Measurements from ENCODE around the gene PRKCA. TPM values are rescaled to one million over a fixed set of nuclear protein-coding genes. Genes with fewer than 3 reads are reported as not detected.

PRKCA gene
- total and polyA plus RNA-seq, 2 donors (not counting 3 experiments of a cell fraction or from before 2014, with no cell fraction given), result 7.5 to 34.2 TPM

GRCh38 chr17:66769911-66770310 is 467.5 kb downstream of the PRKCA start:
- TF ChIP-seq POLR2AphosphoS5 (IDR thresholded peaks at IDR 0.05; ENCODE audit: insufficient read depth, low read depth, low read length) (no peak), EZH2 (IDR thresholded peaks at IDR 0.05; ENCODE audit: borderline replicate concordance, low read depth, low read length, severe bottlenecking) (no peak), FOS (IDR thresholded peaks at IDR 0.05; ENCODE audit: borderline replicate concordance, insufficient read depth, low read length) (no peak), MAX (IDR thresholded peaks at IDR 0.05; ENCODE audit: insufficient read depth, insufficient read length) (no peak), POLR2A (IDR thresholded peaks at IDR 0.05; ENCODE audit: low read depth, low read length) (no peak), GATA2 (IDR thresholded peaks at IDR 0.05; ENCODE audit: insufficient read depth, insufficient read length, low read depth, low read length) (no peak), MYC (IDR thresholded peaks at IDR 0.05; ENCODE audit: low read depth, low read length) (no peak), JUN (IDR thresholded peaks at IDR 0.05; ENCODE audit: borderline replicate concordance, insufficient read depth, insufficient read length, low read depth) (no peak), CTCF (IDR thresholded peaks at IDR 0.05; ENCODE audit: extremely low read depth in 1 of 2, insufficient read depth in 1 of 2, low read depth in 1 of 2, low read length in 2 of 2) (no peak)
- no peaks in the 10 kb centered on the region for H3K79me2 ChIP-seq (ENCODE audit: control insufficient read depth, insufficient read depth, low read length)
- H3K9me3 ChIP-seq (replicated peaks; ENCODE audit: control insufficient read depth, insufficient read depth, low read length), result no peaks in the 10 kb centered on the region
- FAIRE-seq (no peak), DNase-seq (ENCODE audit: low read depth, low spot score) (no peak)
- no peak overlapping the region for H3K27ac ChIP-seq (ENCODE audit: insufficient read depth, low read depth, low read length)
- H4K20me1 ChIP-seq (replicated peaks; ENCODE audit: control insufficient read depth, extremely low read depth, insufficient read depth, low read length), result no peaks in the 10 kb centered on the region
- POLR2A ChIA-PET, result no interaction called here
- no peaks in the 10 kb centered on the region for H3K9me1 ChIP-seq (replicated peaks; ENCODE audit: control insufficient read depth, extremely low read depth, insufficient read depth, low read length)
- H3K36me3 ChIP-seq (ENCODE audit: control insufficient read depth in 2 of 2, extremely low read depth in 1 of 2, insufficient read depth in 2 of 2, low read length in 2 of 2), result no peaks in the 10 kb centered on the region
- H3K4me3 ChIP-seq (replicated peaks in 1 of 3; ENCODE audit: insufficient read depth in 1 of 3, low read depth in 1 of 3, low read length in 3 of 3), result no peak overlapping the region
- H3K9ac ChIP-seq (replicated peaks; ENCODE audit: extremely low read depth, insufficient read depth, low read length), result no peak overlapping the region
- no peaks in the 10 kb centered on the region for H3K4me1 ChIP-seq (ENCODE audit: control insufficient read depth, extremely low read depth, insufficient read depth, low read length)
- CTCF ChIA-PET, result no interaction called here
- BruUV-seq (replicated peaks), result no TSS peak
- no peak overlapping the region for H2AFZ ChIP-seq (ENCODE audit: low read depth, low read length)
- H3K4me2 ChIP-seq (ENCODE audit: insufficient read depth, low read length), result no peak overlapping the region
- H3K27me3 ChIP-seq (ENCODE audit: control insufficient read depth in 2 of 2, insufficient read depth in 2 of 2, low read length in 2 of 2), result no peaks in the 10 kb centered on the region
- dilution Hi-C loops (cut with MboI; ENCODE audit: extremely low pct_ligation_motif_present, low sequenced_read_pairs) (no loop called here), intact Hi-C loops (cut with micrococcal nuclease) (no loop called here)

Data from endothelial cell of umbilical vein (primary cell).